B cell (primary cell): ENCODE measurements around the gene STARD9.

Experiments
- EZH2 ChIP-seq: IDR thresholded peaks from 2 replicates; pipeline ENCODE4 v1.6.1; 2012; ENCODE audit warnings: borderline replicate concordance, low read depth, mild to moderate bottlenecking, moderate library complexity, low read length; ENCODE audit not compliant: insufficient read depth, poor library complexity, severe bottlenecking
- TF ChIP-seq, protein P1 (sequence below): fragments of 200-600 bp; IDR thresholded peaks from one replicate; pipeline ENCODE4 v1.8.0; 2022; ENCODE audit warnings: antibody characterized with exemption, mild to moderate bottlenecking

- TF ChIP-seq, protein P1, sequence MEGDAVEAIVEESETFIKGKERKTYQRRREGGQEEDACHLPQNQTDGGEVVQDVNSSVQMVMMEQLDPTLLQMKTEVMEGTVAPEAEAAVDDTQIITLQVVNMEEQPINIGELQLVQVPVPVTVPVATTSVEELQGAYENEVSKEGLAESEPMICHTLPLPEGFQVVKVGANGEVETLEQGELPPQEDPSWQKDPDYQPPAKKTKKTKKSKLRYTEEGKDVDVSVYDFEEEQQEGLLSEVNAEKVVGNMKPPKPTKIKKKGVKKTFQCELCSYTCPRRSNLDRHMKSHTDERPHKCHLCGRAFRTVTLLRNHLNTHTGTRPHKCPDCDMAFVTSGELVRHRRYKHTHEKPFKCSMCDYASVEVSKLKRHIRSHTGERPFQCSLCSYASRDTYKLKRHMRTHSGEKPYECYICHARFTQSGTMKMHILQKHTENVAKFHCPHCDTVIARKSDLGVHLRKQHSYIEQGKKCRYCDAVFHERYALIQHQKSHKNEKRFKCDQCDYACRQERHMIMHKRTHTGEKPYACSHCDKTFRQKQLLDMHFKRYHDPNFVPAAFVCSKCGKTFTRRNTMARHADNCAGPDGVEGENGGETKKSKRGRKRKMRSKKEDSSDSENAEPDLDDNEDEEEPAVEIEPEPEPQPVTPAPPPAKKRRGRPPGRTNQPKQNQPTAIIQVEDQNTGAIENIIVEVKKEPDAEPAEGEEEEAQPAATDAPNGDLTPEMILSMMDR: no peak
- TF ChIP-seq EZH2: no peak
Observed at GRCh38 chr15:42628761-42629160, 53.4 kb downstream of the STARD9 start.
